Activated T-helper 1 cell treated with anti-CD3 and anti-CD28 coated beads, Interleukin-2, amount 50 U/mL, for 16 hours (primary cell): ENCODE measurements around the gene LRP8.
A peak's percentile ranks its signal among the peaks of the same experiment; 100 is the strongest.

ENCODE experiments used
- DNase-seq, 2 donors: peaks; one replicate each; pipeline ENCODE4 v3.0.0-alpha.2; 2020; ENCODE audit warnings: low read depth in 1 of 2, low spot score in 1 of 2

Gene LRP8

GRCh38 chr1:53340660-53341520 is 13.0 kb upstream of the LRP8 start:
- DNase-seq, result no peak

GRCh38 chr1:53339736-53340635 is 12.1 kb upstream of the LRP8 start:
- no peak for DNase-seq

GRCh38 chr1:53338423-53338822 is 10.6 kb upstream of the LRP8 start:
- no peak for DNase-seq

- no peak for DNase-seq
These were observed 9.6 kb upstream of the LRP8 start for GRCh38 chr1:53337499-53337898.

- DNase-seq, result no peak
These were observed 8.3 kb upstream of the LRP8 start for GRCh38 chr1:53336146-53336545.

GRCh38 chr1:53335661-53336060 is 7.8 kb upstream of the LRP8 start:
- no peak for DNase-seq

- no peak for DNase-seq
These were observed 6.9 kb upstream of the LRP8 start for GRCh38 chr1:53334781-53335180.

GRCh38 chr1:53334312-53334711 is 6.4 kb upstream of the LRP8 start:
- DNase-seq, result no peak

GRCh38 chr1:53332833-53333232 is 5.0 kb upstream of the LRP8 start:
- DNase-seq, result no peak

GRCh38 chr1:53332186-53332564 is 4.3 kb upstream of the LRP8 start:
- DNase-seq, result no peak

GRCh38 chr1:53331446-53332185 is 3.7 kb upstream of the LRP8 start:
- DNase-seq, result no peak

GRCh38 chr1:53330819-53331218 is 2.9 kb upstream of the LRP8 start:
- DNase-seq, result no peak

- no peak for DNase-seq
These were observed 950 bp upstream of the LRP8 start for GRCh38 chr1:53328541-53329499.

GRCh38 chr1:53327182-53327913 is 522 bp downstream of the LRP8 start:
- peak in 1 of 2 donors; percentile 34 for DNase-seq

GRCh38 chr1:53326598-53327181 is 1.2 kb downstream of the LRP8 start:
- DNase-seq, result peak in 1 of 2 donors; percentile 7

- peak; percentile 77 to 91 for DNase-seq
These were observed 1.7 kb downstream of the LRP8 start for GRCh38 chr1:53326088-53326597.

- no peak for DNase-seq
These were observed 2.4 kb downstream of the LRP8 start for GRCh38 chr1:53325326-53326087.

GRCh38 chr1:53324728-53325297 is 3.1 kb downstream of the LRP8 start:
- DNase-seq, result no peak
